GM19468 (cell line): ENCODE measurements around the gene LMBR1.
"Not testable (repeated sequence)": the region's sequence is repeated elsewhere in the genome, so short reads cannot be mapped to it uniquely, and the experiment has no call there.

Experiments
- ATAC-seq: cut with Tn5 transposase; IDR thresholded peaks from one replicate; pipeline ENCODE4 v1.9.1; 2021; ENCODE audit warnings: mild to moderate bottlenecking, moderate library complexity, moderate number of reproducible peaks; ENCODE audit not compliant: unreplicated experiment; ENCODE audit errors: extremely low read depth

The LMBR1 gene

GRCh38 chr7:156857757-156858156 lies 35.2 kb downstream of the LMBR1 start:
- no peak for ATAC-seq

DNA sequence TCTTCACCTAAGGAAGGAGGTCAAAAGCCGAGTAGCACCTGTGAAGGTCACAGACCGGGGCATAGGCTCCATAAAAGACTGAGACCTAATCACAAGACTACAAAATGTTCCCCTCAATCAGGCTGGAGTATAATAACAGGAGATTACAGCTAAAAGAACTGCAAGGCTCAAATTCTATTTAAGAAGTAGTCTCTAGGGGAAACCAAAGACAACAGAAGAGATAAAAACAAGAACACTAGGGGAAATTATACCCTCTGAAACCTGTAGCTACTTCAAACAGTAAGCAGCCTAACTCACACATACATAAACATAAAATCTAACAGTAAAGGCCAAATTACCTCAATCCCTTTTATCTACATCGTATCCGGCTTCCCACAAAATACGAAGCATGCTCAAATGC lies 38.3 kb downstream of the LMBR1 start:
- no peak for ATAC-seq

- ATAC-seq, result no peak
These were observed 44.0 kb downstream of the LMBR1 start for GRCh38 chr7:156848979-156849378.

GRCh38 chr7:156845379-156846101 lies 47.4 kb downstream of the LMBR1 start:
- ATAC-seq, result no peak

DNA sequence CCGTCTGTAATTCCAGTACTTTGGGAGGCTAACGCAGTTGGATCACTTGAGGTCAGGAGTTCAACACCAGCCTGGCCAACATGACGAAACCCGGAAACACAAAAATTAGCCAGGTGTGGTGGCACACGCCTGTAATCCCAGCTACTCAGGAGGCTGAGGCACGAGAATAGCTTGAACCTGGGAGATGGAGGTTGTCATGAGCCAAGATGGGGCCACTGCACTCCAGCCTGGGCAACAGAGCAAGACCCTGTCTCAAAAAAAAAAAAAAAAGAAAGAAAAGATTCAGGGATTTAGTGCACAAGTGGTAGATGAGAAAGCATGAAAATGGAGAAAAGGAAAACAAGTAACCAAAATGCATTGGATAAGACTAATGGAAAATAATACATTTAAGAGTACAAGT lies 49.4 kb downstream of the LMBR1 start:
- ATAC-seq, result not testable (repeated sequence)

GRCh38 chr7:156843157-156843556 lies 49.8 kb downstream of the LMBR1 start:
- ATAC-seq, result no peak

GRCh38 chr7:156842740-156843140 lies 50.2 kb downstream of the LMBR1 start:
- no peak for ATAC-seq

DNA sequence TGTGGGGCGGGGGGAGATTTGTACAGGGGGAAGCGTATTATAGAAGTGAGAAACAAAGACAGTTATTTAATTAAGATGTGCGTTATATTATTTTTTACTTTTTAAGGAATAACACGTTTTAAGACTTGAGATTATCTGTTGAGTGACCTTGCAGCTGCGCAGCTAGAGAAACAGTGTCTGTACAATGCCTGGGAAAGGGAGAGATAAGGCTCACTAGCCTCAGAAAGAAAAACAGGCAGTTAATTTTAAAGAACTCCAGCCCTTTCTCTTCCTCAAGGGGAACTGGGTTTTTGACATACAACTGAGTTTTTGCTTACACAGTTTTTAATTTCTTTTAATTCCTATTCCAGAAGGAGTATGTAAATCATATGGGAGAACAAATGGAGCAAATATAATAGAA lies 50.7 kb downstream of the LMBR1 start:
- no peak for ATAC-seq

- ATAC-seq, result no peak
These were observed 51.5 kb downstream of the LMBR1 start for GRCh38 chr7:156841497-156841896.

- ATAC-seq, result no peak
These were observed 52.8 kb downstream of the LMBR1 start for GRCh38 chr7:156840134-156840533.

- ATAC-seq, result no peak
These were observed 56.5 kb downstream of the LMBR1 start for GRCh38 chr7:156836443-156836842.

DNA sequence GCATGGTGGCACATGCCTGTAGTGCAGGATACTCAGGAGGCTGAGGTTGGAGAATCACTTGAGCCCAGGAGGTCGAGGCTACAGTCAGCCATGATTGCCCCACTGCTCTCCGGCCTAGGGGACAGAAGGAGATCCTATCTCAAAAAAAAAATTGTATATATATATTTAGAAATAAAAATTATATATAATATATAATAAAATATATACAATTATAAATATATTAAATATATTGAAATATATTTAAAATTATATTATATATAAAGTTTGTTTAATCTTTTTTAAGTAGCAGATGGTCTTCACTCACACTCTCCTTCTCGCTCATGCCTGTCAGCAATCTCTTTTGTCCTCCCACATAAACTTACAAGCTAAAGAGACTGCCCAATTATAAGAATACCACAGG lies 58.5 kb downstream of the LMBR1 start:
- no peak for ATAC-seq

DNA sequence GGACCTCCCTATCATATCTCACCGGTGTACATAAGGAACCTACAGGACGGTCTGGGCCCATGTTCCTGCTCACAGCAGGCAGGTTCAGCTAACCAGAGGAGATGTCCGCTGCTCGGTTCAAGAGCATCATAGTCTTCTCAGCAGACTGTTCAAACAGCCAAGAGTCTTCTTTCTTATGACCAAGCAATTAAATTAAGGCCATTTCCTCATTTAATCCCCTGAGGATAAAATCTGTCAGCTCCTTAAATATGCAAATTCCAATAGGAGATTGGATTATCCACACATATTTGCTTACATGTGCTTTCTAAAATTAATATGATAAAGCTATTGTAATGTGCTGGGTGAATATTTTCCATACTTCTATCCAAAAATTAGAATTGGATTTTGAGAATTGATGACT lies 59.7 kb downstream of the LMBR1 start:
- ATAC-seq, result no peak

DNA sequence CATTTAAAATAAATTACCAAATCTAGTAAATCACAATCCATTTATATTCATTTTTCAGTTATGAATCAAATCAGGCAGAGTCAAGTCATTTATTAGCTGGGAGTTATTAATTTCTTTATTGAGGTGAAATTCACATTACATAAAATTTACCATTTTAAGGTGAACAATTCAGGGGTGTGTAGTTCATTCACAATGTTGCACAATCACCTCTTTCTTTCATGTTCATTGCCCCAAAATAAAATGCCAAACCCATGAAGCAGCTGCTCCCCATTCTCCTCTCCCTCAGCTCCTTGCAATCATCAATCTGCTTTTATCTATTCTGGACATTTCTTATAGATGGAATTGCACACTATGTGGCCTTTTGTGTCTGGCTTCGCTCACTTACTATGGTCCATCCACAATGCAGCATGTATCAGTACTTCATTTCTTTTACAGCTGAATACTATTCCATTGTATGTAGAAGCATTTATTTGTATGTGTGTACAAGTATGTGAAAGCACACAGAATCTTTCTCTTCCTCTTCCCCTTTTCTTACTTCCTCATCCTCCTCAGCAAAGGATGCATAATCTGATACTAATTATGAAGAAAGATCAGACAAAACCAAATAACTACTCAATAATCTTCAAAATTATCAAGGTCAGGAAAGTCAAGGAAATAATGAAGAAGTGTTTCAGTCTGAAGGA lies 60.6 kb downstream of the LMBR1 start:
- no peak for ATAC-seq

DNA sequence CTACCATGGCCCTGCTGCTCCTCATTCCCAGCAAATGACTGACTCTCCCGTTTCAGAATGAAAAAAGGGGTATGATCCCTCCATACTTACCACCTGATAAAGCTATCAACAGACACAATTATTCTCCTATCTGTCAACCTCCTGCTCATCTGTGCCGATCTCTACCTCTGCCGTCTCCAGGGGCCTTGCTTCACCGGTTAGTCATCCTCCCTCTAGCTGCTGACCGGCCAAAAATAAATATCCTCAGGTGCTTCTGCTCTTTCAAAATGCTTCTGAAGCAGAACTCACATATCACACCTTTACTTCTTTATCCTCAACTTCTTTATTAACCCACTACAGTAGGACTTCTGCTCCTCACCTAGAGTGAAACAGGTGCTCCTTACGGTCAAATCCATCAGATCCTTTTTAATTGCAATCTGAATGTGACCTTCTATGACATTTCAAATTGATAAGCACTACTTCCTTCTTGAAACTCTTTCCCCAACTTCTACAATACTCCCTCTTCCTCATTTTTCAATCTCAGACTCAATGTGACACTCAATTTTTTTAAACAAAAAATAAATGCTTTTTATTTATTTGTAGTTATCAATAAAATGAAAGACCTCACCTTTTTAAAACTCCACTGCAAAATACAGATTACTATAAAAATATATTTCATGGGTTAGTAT lies 63.2 kb downstream of the LMBR1 start:
- ATAC-seq, result no peak

- ATAC-seq, result no peak
These were observed 65.3 kb downstream of the LMBR1 start for GRCh38 chr7:156827587-156828203.

GRCh38 chr7:156823435-156823834 lies 69.5 kb downstream of the LMBR1 start:
- ATAC-seq, result no peak

DNA sequence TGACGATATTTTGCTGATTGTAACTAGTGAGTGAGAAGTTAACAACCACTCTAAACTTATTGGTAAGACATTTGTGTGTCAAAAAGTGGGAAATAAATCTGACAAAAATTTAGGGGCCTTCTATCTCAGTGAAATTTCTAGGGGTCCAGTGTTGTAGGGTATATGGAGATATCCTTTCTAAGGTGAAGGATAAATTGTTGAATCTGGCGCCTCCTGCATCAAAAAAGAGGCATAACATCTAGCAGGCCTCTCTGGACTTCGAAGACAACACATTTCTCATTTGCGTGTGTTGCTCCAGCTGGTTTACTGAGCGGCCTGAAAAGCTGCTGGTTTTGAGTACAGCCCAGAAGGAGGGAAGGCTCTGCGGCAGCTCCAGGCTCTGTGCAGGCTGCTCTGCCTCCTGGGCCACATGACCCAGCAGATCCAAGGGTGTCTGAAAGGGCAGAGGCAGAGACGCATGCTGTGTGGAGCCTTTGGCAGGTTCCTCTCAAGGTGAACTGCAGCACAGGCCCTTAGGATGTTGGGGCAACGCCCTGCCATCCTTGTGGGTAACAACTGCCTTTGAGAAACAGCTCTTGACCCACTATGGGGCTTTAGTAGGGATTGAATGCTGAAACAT lies 72.4 kb downstream of the LMBR1 start:
- ATAC-seq, result no peak

- ATAC-seq, result no peak
These were observed 73.2 kb downstream of the LMBR1 start for GRCh38 chr7:156819733-156820295.

- ATAC-seq, result no peak
These were observed 74.8 kb downstream of the LMBR1 start for GRCh38 chr7:156818133-156818532.
